GM21390 (cell line): ENCODE measurements around the gene YWHAQ.
"Not testable (repeated sequence)": the region's sequence is repeated elsewhere in the genome, so short reads cannot be mapped to it uniquely, and the experiment has no call there.

Experiments used
- ATAC-seq: cut with Tn5 transposase; IDR thresholded peaks from one replicate; pipeline ENCODE4 v1.9.1; 2021; ENCODE audit not compliant: unreplicated experiment

YWHAQ gene

GRCh38 chr2:9595256-9595655 is 35.5 kb downstream of the YWHAQ start:
- ATAC-seq: not testable (repeated sequence)

GRCh38 chr2:9594366-9595054 is 36.3 kb downstream of the YWHAQ start:
- no peak for ATAC-seq

- ATAC-seq: no peak
Measured at GRCh38 chr2:9593925-9594324, 36.9 kb downstream of the YWHAQ start.

- no peak for ATAC-seq
Measured at GRCh38 chr2:9592699-9593098, 38.1 kb downstream of the YWHAQ start.

GRCh38 chr2:9590641-9591040 is 40.2 kb downstream of the YWHAQ start:
- no peak for ATAC-seq

GRCh38 chr2:9586465-9586864 is 44.3 kb downstream of the YWHAQ start:
- ATAC-seq: no peak

- ATAC-seq: no peak
Measured at GRCh38 chr2:9585486-9585885, 45.3 kb downstream of the YWHAQ start.

- not testable (repeated sequence) for ATAC-seq
Measured at GRCh38 chr2:9584902-9585301, 45.9 kb downstream of the YWHAQ start.

- no peak for ATAC-seq
Measured at GRCh38 chr2:9582624-9583023, 48.2 kb downstream of the YWHAQ start.

GRCh38 chr2:9578467-9579235 is 52.1 kb downstream of the YWHAQ start:
- no peak for ATAC-seq

- ATAC-seq: no peak
Measured at GRCh38 chr2:9574331-9574730, 56.5 kb downstream of the YWHAQ start.

GRCh38 chr2:9573840-9574239 is 57.0 kb downstream of the YWHAQ start:
- no peak for ATAC-seq

- ATAC-seq: no peak
Measured at GRCh38 chr2:9573013-9573720, 57.6 kb downstream of the YWHAQ start.

- no peak for ATAC-seq
Measured at GRCh38 chr2:9570182-9571060, 60.4 kb downstream of the YWHAQ start.

GRCh38 chr2:9565436-9566153 is 65.2 kb downstream of the YWHAQ start:
- ATAC-seq: no peak

GRCh38 chr2:9560628-9561027 is 70.2 kb downstream of the YWHAQ start:
- ATAC-seq: no peak

- no peak for ATAC-seq
Measured at GRCh38 chr2:9558948-9559381, 71.8 kb downstream of the YWHAQ start.

- peak; percentile 30 for ATAC-seq
Measured at GRCh38 chr2:9556121-9556743, 74.6 kb downstream of the YWHAQ start.

GRCh38 chr2:9555297-9556120 is 75.3 kb downstream of the YWHAQ start, which contains the start of gene ADAM17:
TSS of gene ADAM17 (minus strand) at chr2:9555830. CDS start at chr2:9555605, 225 bp downstream.
- ATAC-seq: peak; percentile 84
